Endothelial cell of umbilical vein (primary cell): ENCODE data around the gene BTBD17. TPM values are rescaled to one million over a fixed set of nuclear protein-coding genes. Genes with fewer than 3 reads are reported as not detected.

Experiments
- BruUV-seq: library from RNA; stranded (reverse); fragments of 400-500 nt; replicated peaks from 2 replicates; lab custom pipeline; 2021; lab: Mats Ljungman, UMichigan
- CTCF ChIA-PET: fragments of 300-600, 350-600 bp; sonication (Branson Sonifier 250); formaldehyde crosslinking; loops from one replicate; lab custom pipeline; 2021; ENCODE audit warnings: antibody characterized with exemption, inconsistent platforms; lab: Charles Lee
- POLR2A ChIA-PET: fragments of 300-600, 350-600 bp; sonication (Branson Sonifier 250); formaldehyde crosslinking; loops from one replicate; lab custom pipeline; 2021; ENCODE audit warnings: antibody characterized with exemption, inconsistent platforms; lab: Charles Lee
- DNase-seq: peaks from one replicate; pipeline ENCODE4 v3.0.0-alpha.2; 2011; ENCODE audit warnings: low read depth, low spot score
- FAIRE-seq: peaks from 2 replicates; lab custom pipeline; 2011; peaks lifted over from hg19 to GRCh38; lab: Jason Lieb, UNC
- H2AFZ ChIP-seq: 2 replicates; pipeline ENCODE4 v1.6.0; 2012; ENCODE audit warnings: low read depth, low read length, control low read depth, inconsistent platforms
- H3K27ac ChIP-seq: 2 replicates; pipeline ENCODE4 v1.5.1; 2011; ENCODE audit warnings: low read depth, mild to moderate bottlenecking, control low read depth, low read length, moderate library complexity; ENCODE audit not compliant: insufficient read depth
- H3K27me3 ChIP-seq, 2 experiments: 2 replicates each; pipeline versions ENCODE4 v1.6.0 to v1.6.1; 2011; ENCODE audit warnings: low read length in 2 of 2, mixed read lengths in 1 of 2; ENCODE audit not compliant: control insufficient read depth in 2 of 2, insufficient read depth in 2 of 2
- H3K36me3 ChIP-seq, 2 experiments: 2 replicates in 1 of 2; 3 replicates in 1 of 2; pipeline ENCODE4 v1.5.1; 2011; ENCODE audit warnings: low read length in 2 of 2, mild to moderate bottlenecking in 1 of 2, moderate library complexity in 1 of 2; ENCODE audit not compliant: control insufficient read depth in 2 of 2, insufficient read depth in 2 of 2; ENCODE audit errors: extremely low read depth in 1 of 2
- H3K4me1 ChIP-seq: 3 replicates; pipeline ENCODE4 v1.5.1; 2011; ENCODE audit warnings: mild to moderate bottlenecking, low read length; ENCODE audit not compliant: control insufficient read depth, insufficient read depth; ENCODE audit errors: extremely low read depth
- H3K4me2 ChIP-seq: 2 replicates; pipeline ENCODE4 v1.6.1; 2011; ENCODE audit warnings: low read length, control low read depth, mixed read lengths; ENCODE audit not compliant: insufficient read depth
- H3K4me3 ChIP-seq, 3 experiments: fragments of 200-600 bp in 1 of 3; sonication (generic), shearing (Covaris generic) in 1 of 3; replicated peaks in 1 of 3; 2 replicates each; pipeline ENCODE4 v1.5.1; 2011 to 2016; ENCODE audit warnings: control low read depth in 3 of 3, low read length in 3 of 3, mild to moderate bottlenecking in 2 of 3, inconsistent platforms in 1 of 3, low read depth in 1 of 3, moderate library complexity in 1 of 3; ENCODE audit not compliant: insufficient read depth in 1 of 3
- H3K79me2 ChIP-seq: 2 replicates; pipeline ENCODE4 v1.6.0; 2012; ENCODE audit warnings: low read length, inconsistent platforms; ENCODE audit not compliant: control insufficient read depth, insufficient read depth
- H3K9ac ChIP-seq: replicated peaks from 2 replicates; pipeline ENCODE3; 2011; ENCODE audit warnings: low read length, control low read depth; ENCODE audit not compliant: insufficient read depth; ENCODE audit errors: extremely low read depth
- H3K9me1 ChIP-seq: replicated peaks from 3 replicates; pipeline ENCODE4 v1.6.0; 2011; ENCODE audit warnings: mild to moderate bottlenecking, low read length; ENCODE audit not compliant: control insufficient read depth, insufficient read depth; ENCODE audit errors: extremely low read depth
- H3K9me3 ChIP-seq: replicated peaks from 2 replicates; pipeline ENCODE4 v1.5.1; 2012; ENCODE audit warnings: low read length, inconsistent platforms; ENCODE audit not compliant: control insufficient read depth, insufficient read depth
- H4K20me1 ChIP-seq: replicated peaks from 2 replicates; pipeline ENCODE3; 2011; ENCODE audit warnings: mild to moderate bottlenecking, low read length; ENCODE audit not compliant: control insufficient read depth, insufficient read depth; ENCODE audit errors: extremely low read depth
- EZH2 ChIP-seq: IDR thresholded peaks from 2 replicates; pipeline ENCODE4 v1.6.1; 2012; ENCODE audit warnings: borderline replicate concordance, low read depth, mild to moderate bottlenecking, moderate library complexity, low read length, inconsistent platforms; ENCODE audit not compliant: severe bottlenecking
- FOS ChIP-seq: IDR thresholded peaks from 2 replicates; pipeline ENCODE4 v1.6.1; 2011; ENCODE audit warnings: mild to moderate bottlenecking, low read length, moderate library complexity, borderline replicate concordance; ENCODE audit not compliant: insufficient read depth
- GATA2 ChIP-seq: IDR thresholded peaks from 2 replicates; pipeline ENCODE4 v1.7.0; 2011; ENCODE audit warnings: low read depth, mild to moderate bottlenecking, moderate library complexity, mixed read lengths, low read length; ENCODE audit not compliant: insufficient read length, insufficient read depth
- JUN ChIP-seq: IDR thresholded peaks from 2 replicates; pipeline ENCODE4 v1.6.1; 2011; ENCODE audit warnings: borderline replicate concordance, low read depth; ENCODE audit not compliant: insufficient read length, insufficient read depth
- MYC ChIP-seq: IDR thresholded peaks from one replicate; pipeline ENCODE4 v1.6.1; 2011; ENCODE audit warnings: mild to moderate bottlenecking, low read depth, low read length
- POLR2A ChIP-seq: IDR thresholded peaks from 2 replicates; pipeline ENCODE4 v1.6.1; 2012; ENCODE audit warnings: low read depth, mild to moderate bottlenecking, control low read depth, low read length
- POLR2AphosphoS5 ChIP-seq: IDR thresholded peaks from 2 replicates; pipeline ENCODE4 v1.6.1; 2012; ENCODE audit warnings: low read depth, mild to moderate bottlenecking, control low read depth, low read length, moderate library complexity; ENCODE audit not compliant: insufficient read depth
- dilution Hi-C: fragments of 300-500 bp; cut with MboI; formaldehyde crosslinking; loops from one replicate; pipeline ENCODE4 v1.15.0; 2019; ENCODE audit warnings: low sequenced_read_pairs; ENCODE audit not compliant: extremely low pct_ligation_motif_present
- intact Hi-C: fragments of 100-400 bp; cut with micrococcal nuclease; formaldehyde crosslinking; loops from one replicate; pipeline ENCODE4 v1.10.0; 2022
- polyA plus RNA-seq, 4 experiments: library from polyadenylated mRNA; depleted of rRNA in 3 of 4; stranded (reverse) in 3 of 4; unstranded in 1 of 4; fragments of >200 nt; gene quantifications; 2 replicates each; pipeline versions ENCODE4 v1.2.1 to v1.2.3, GENCODE V29; 2011 to 2012; ENCODE audit warnings: missing spikeins in 1 of 4
- total RNA-seq: library from RNA; stranded (reverse); gene quantifications from 2 replicates; pipeline ENCODE4 v1.2.3, GENCODE V29; 2021
- TF ChIP-seq, protein P1 (sequence below), 2 donors: IDR thresholded peaks; 1 replicate in 1 of 2; 2 replicates in 1 of 2; pipeline ENCODE4 v1.5.1; 2011; ENCODE audit warnings: low read length in 2 of 2, mild to moderate bottlenecking in 2 of 2, moderate library complexity in 2 of 2, control low read depth in 1 of 2, inconsistent platforms in 1 of 2, low read depth in 1 of 2; ENCODE audit not compliant: insufficient read depth in 1 of 2; ENCODE audit errors: extremely low read depth in 1 of 2
- TF ChIP-seq, protein P2 (sequence below): IDR thresholded peaks from 2 replicates; pipeline ENCODE4 v1.6.1; 2011; ENCODE audit not compliant: insufficient read depth, insufficient read length

The BTBD17 gene
- total and polyA plus RNA-seq, 2 donors (not counting 3 experiments of a cell fraction or from before 2014, with no cell fraction given), result not detected

DNA sequence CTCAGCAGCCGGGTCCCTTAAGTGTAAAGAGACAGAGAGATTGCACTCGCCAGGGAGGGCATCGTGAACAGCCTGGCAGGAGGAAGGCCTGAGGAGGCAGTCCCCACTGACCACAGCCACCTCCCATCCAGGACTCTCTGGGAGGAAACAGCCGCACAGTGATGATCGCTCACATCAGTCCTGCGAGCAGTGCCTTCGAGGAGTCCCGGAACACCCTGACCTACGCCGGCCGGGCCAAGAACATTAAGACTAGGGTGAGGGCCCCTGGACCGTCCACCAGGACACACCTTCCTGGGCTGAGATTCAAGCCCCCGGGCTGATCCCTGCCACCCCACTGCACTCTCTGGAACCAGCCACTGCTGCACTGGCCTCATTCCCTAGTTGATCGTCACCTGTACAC lies 14.0 kb downstream of the BTBD17 start:
- Histone ChIP-seq H3K27me3 (peaks cover 0 to 4% of the 10 kb centered on the region in 2 experiments), H3K79me2 (no peaks in the 10 kb centered on the region), H3K4me3 (no peak overlapping the region), H2AFZ (no peak overlapping the region), H3K4me1 (peaks cover 10% of the 10 kb centered on the region), H4K20me1 (no peaks in the 10 kb centered on the region), H3K36me3 (no peaks in the 10 kb centered on the region), H3K9me1 (no peaks in the 10 kb centered on the region), H3K9ac (no peak overlapping the region), H3K27ac (no peak overlapping the region), H3K9me3 (no peaks in the 10 kb centered on the region), H3K4me2 (no peak overlapping the region)
- ChIA-PET POLR2A (no interaction called here), CTCF (interaction anchor here (1.1 kb wide), 1 partner anchor 46 kb away, joined by 4 read pairs; no protein-coding TSS in a partner anchor)
- DNase-seq, result no peak
- dilution Hi-C loops, result no loop called here
- intact Hi-C loops, result no loop called here
- TF ChIP-seq, protein P1, sequence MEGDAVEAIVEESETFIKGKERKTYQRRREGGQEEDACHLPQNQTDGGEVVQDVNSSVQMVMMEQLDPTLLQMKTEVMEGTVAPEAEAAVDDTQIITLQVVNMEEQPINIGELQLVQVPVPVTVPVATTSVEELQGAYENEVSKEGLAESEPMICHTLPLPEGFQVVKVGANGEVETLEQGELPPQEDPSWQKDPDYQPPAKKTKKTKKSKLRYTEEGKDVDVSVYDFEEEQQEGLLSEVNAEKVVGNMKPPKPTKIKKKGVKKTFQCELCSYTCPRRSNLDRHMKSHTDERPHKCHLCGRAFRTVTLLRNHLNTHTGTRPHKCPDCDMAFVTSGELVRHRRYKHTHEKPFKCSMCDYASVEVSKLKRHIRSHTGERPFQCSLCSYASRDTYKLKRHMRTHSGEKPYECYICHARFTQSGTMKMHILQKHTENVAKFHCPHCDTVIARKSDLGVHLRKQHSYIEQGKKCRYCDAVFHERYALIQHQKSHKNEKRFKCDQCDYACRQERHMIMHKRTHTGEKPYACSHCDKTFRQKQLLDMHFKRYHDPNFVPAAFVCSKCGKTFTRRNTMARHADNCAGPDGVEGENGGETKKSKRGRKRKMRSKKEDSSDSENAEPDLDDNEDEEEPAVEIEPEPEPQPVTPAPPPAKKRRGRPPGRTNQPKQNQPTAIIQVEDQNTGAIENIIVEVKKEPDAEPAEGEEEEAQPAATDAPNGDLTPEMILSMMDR (IDR thresholded peaks at IDR 0.05; ENCODE audit: extremely low read depth in 1 of 2, insufficient read depth in 1 of 2, low read depth in 1 of 2, low read length in 2 of 2), result no peak
- TF ChIP-seq GATA2 (no peak), EZH2 (no peak), FOS (no peak), POLR2AphosphoS5 (no peak), JUN (no peak), MYC (no peak), POLR2A (no peak)
- TF ChIP-seq, protein P2, sequence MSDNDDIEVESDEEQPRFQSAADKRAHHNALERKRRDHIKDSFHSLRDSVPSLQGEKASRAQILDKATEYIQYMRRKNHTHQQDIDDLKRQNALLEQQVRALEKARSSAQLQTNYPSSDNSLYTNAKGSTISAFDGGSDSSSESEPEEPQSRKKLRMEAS, result no peak
- FAIRE-seq, result no peak
- BruUV-seq, result no TSS peak
